HCT116 (cell line): ENCODE measurements around the gene KSR2. TPM values are rescaled to one million over a fixed set of nuclear protein-coding genes. Genes with fewer than 3 reads are reported as not detected.

ENCODE experiments used
- ATAC-seq: fragments of 200-7000 bp; cut with Tn5 transposase; 2 replicates; pipeline ENCODE4 v1.9.1; 2020; ENCODE audit warnings: mild to moderate bottlenecking, moderate library complexity
- BruUV-seq: library from RNA; stranded (reverse); fragments of 400-500 nt; replicated peaks from 2 replicates; lab custom pipeline; 2021; lab: Mats Ljungman, UMichigan
- CTCF ChIA-PET: fragments of 300-600 bp; sonication (Branson Sonifier 250); formaldehyde crosslinking; loops from one replicate; lab custom pipeline; 2021; ENCODE audit warnings: antibody characterized with exemption; lab: Charles Lee
- POLR2A ChIA-PET: fragments of 300-600, 350-600 bp; sonication (Branson Sonifier 250); formaldehyde crosslinking; loops from one replicate; lab custom pipeline; 2021; ENCODE audit warnings: antibody characterized with exemption; lab: Charles Lee
- RAD21 ChIA-PET, 2 experiments: fragments of 300-600 bp; sonication (Branson Sonifier 250); formaldehyde crosslinking; loops; one replicate each; lab custom pipeline; 2023; ENCODE audit warnings: low total read pairs in 2 of 2; ENCODE audit not compliant: uncharacterized antibody in 2 of 2, unreplicated experiment in 2 of 2, low non-redundant PET in 1 of 2; lab: Charles Lee
- DNase-seq: peaks from one replicate; pipeline ENCODE4 v3.0.0-alpha.2; 2010; ENCODE audit warnings: low read depth, low spot score
- H2AFZ ChIP-seq: fragments of 200-600 bp; shearing (Covaris generic), sonication (generic); 2 replicates; pipeline ENCODE4 v1.6.1; 2017; ENCODE audit warnings: low read depth, mixed run types, mixed read lengths, antibody characterized with exemption, low read length; ENCODE audit not compliant: poor library complexity, severe bottlenecking
- H3K27ac ChIP-seq: 2 replicates; pipeline ENCODE4 v1.5.1; 2012; ENCODE audit warnings: low read depth, low read length
- H3K27me3 ChIP-seq: fragments of 200-600 bp; sonication (generic); 2 replicates; pipeline ENCODE4 v1.6.1; 2016; ENCODE audit warnings: mixed run types, low read length, mixed read lengths; ENCODE audit not compliant: insufficient read depth
- H3K36me3 ChIP-seq, 2 experiments: fragments of 200-500 bp in 1 of 2; fragments of 200-600 bp in 1 of 2; sonication (Bioruptor generic) in 1 of 2; sonication (generic) in 1 of 2; 2 replicates each; pipeline versions ENCODE4 v1.5.1 to v1.6.1; 2014 to 2016; ENCODE audit warnings: low read length in 2 of 2, inconsistent platforms in 1 of 2, mixed read lengths in 1 of 2, mixed run types in 1 of 2; ENCODE audit not compliant: insufficient read depth in 2 of 2, control insufficient read depth in 1 of 2
- H3K4me1 ChIP-seq, 2 experiments: fragments of 200-600 bp in 1 of 2; sonication (generic) in 1 of 2; 2 replicates each; pipeline versions ENCODE4 v1.5.1 to v1.6.1; 2012 to 2017; ENCODE audit warnings: low read length in 2 of 2, inconsistent platforms in 1 of 2, mild to moderate bottlenecking in 1 of 2, mixed read lengths in 1 of 2, mixed run types in 1 of 2, moderate library complexity in 1 of 2; ENCODE audit not compliant: insufficient read depth in 2 of 2, control insufficient read depth in 1 of 2
- H3K4me2 ChIP-seq: fragments of 200-600 bp; sonication (generic); 2 replicates; pipeline ENCODE4 v1.6.1; 2017; ENCODE audit warnings: mixed run types, low read length, mixed read lengths
- H3K4me3 ChIP-seq, 2 experiments: fragments of 200-600 bp in 1 of 2; sonication (generic) in 1 of 2; replicated peaks in 1 of 2; 2 replicates each; pipeline ENCODE4 v1.5.1; 2011 to 2016; ENCODE audit warnings: low read length in 2 of 2, control low read depth in 1 of 2, low read depth in 1 of 2, mild to moderate bottlenecking in 1 of 2, mixed read lengths in 1 of 2, mixed run types in 1 of 2
- H3K79me2 ChIP-seq: fragments of 200-600 bp; sonication (generic); 2 replicates; pipeline ENCODE4 v1.6.1; 2017; ENCODE audit warnings: mild to moderate bottlenecking, mixed run types, low read length, moderate library complexity, mixed read lengths; ENCODE audit not compliant: insufficient read depth
- H3K9ac ChIP-seq: fragments of 200-600 bp; sonication (generic); 2 replicates; pipeline ENCODE4 v1.6.1; 2016; ENCODE audit warnings: low read length, mixed read lengths
- H3K9me2 ChIP-seq: fragments of 200-600 bp; sonication (generic), shearing (Covaris generic); 2 replicates; pipeline ENCODE4 v1.6.1; 2017; ENCODE audit warnings: mixed run types, mild to moderate bottlenecking, moderate library complexity; ENCODE audit not compliant: insufficient read depth
- H3K9me3 ChIP-seq, 2 experiments: fragments of 200-500 bp in 1 of 2; fragments of 200-600 bp in 1 of 2; sonication (Bioruptor generic) in 1 of 2; sonication (generic) in 1 of 2; 2 replicates each; pipeline ENCODE4 v1.6.1; 2014 to 2017; ENCODE audit warnings: low read length in 2 of 2, mixed read lengths in 2 of 2, inconsistent platforms in 1 of 2, low read depth in 1 of 2, mild to moderate bottlenecking in 1 of 2, mixed run types in 1 of 2, moderate library complexity in 1 of 2; ENCODE audit not compliant: control insufficient read depth in 1 of 2, insufficient read depth in 1 of 2
- H4K20me1 ChIP-seq: fragments of 200-600 bp; sonication (generic), shearing (Covaris generic); 2 replicates; pipeline ENCODE4 v1.6.1; 2017; ENCODE audit warnings: mixed run types, mild to moderate bottlenecking, moderate library complexity; ENCODE audit not compliant: insufficient read depth
- ATF3 ChIP-seq: IDR thresholded peaks from 2 replicates; pipeline ENCODE4 v1.6.1; 2012
- CBX3 ChIP-seq: IDR thresholded peaks from 2 replicates; pipeline ENCODE4 v1.6.1; 2012; ENCODE audit warnings: low read depth
- CTCF ChIP-seq, 3 experiments: fragments of 200-600 bp in 1 of 3; sonication (generic) in 1 of 3; IDR thresholded peaks in 2 of 3; conservative IDR thresholded peaks in 1 of 3; 2 replicates each; pipeline ENCODE4 v1.5.1; 2012 to 2017; ENCODE audit warnings: low read depth in 2 of 3, low read length in 2 of 3, antibody characterized with exemption in 1 of 3, borderline replicate concordance in 1 of 3, control low read depth in 1 of 3, mild to moderate bottlenecking in 1 of 3, mixed read lengths in 1 of 3, mixed run types in 1 of 3, moderate library complexity in 1 of 3; ENCODE audit not compliant: insufficient read depth in 1 of 3
- EGR1 ChIP-seq: IDR thresholded peaks from 2 replicates; pipeline ENCODE4 v1.6.1; 2012; ENCODE audit warnings: low read depth
- ELF1 ChIP-seq: IDR thresholded peaks from 2 replicates; pipeline ENCODE4 v1.6.1; 2012; ENCODE audit warnings: low read depth, borderline replicate concordance
- EZH2 ChIP-seq: fragments of 200-600 bp; sonication (generic); IDR thresholded peaks from 2 replicates; pipeline ENCODE4 v1.6.1; 2017; ENCODE audit warnings: antibody characterized with exemption, mixed run types
- EZH2phosphoT487 ChIP-seq: fragments of 200-600 bp; IDR thresholded peaks from 2 replicates; pipeline ENCODE4 v1.6.1; 2018; ENCODE audit warnings: antibody characterized with exemption, borderline replicate concordance
- FOSL1 ChIP-seq: IDR thresholded peaks from 2 replicates; pipeline ENCODE4 v1.6.1; 2012; ENCODE audit warnings: low read depth
- JUND ChIP-seq: IDR thresholded peaks from 2 replicates; pipeline ENCODE4 v1.6.1; 2012
- MAX ChIP-seq: IDR thresholded peaks from 2 replicates; pipeline ENCODE4 v1.6.1; 2012
- POLR2A ChIP-seq: IDR thresholded peaks from 2 replicates; pipeline ENCODE4 v1.7.0; 2011; ENCODE audit warnings: borderline replicate concordance; ENCODE audit not compliant: insufficient read depth, insufficient read length; ENCODE audit errors: extremely low read depth
- POLR2AphosphoS5 ChIP-seq: IDR thresholded peaks from 2 replicates; pipeline ENCODE4 v1.6.1; 2011; ENCODE audit warnings: mild to moderate bottlenecking, low read depth, low read length, moderate library complexity
- RAD21 ChIP-seq: IDR thresholded peaks from 2 replicates; pipeline ENCODE4 v1.6.1; 2012; ENCODE audit warnings: low read depth, mild to moderate bottlenecking
- REST ChIP-seq: IDR thresholded peaks from 2 replicates; pipeline ENCODE4 v1.6.1; 2012; ENCODE audit warnings: low read depth
- SP1 ChIP-seq: IDR thresholded peaks from 2 replicates; pipeline ENCODE4 v1.6.1; 2012; ENCODE audit warnings: low read depth
- SRF ChIP-seq: IDR thresholded peaks from 2 replicates; pipeline ENCODE4 v1.6.1; 2012; ENCODE audit warnings: low read depth
- TCF7L2 ChIP-seq: IDR thresholded peaks from 2 replicates; pipeline ENCODE4 v1.7.0; 2011; ENCODE audit warnings: borderline replicate concordance, inconsistent platforms; ENCODE audit not compliant: insufficient read depth, insufficient read length; ENCODE audit errors: extremely low read depth
- ZBTB33 ChIP-seq: IDR thresholded peaks from 2 replicates; pipeline ENCODE4 v1.6.1; 2011; ENCODE audit warnings: mild to moderate bottlenecking, low read length, moderate library complexity; ENCODE audit not compliant: insufficient replicate concordance; ENCODE audit errors: extremely low read depth
- ZFX ChIP-seq: fragments of 450-650 bp; IDR thresholded peaks from 2 replicates; pipeline ENCODE4 v1.6.1; 2017
- ZNF274 ChIP-seq: fragments of 200-500 bp; sonication (Bioruptor generic); IDR thresholded peaks from 2 replicates; pipeline ENCODE4 v1.6.1; 2014; ENCODE audit warnings: mild to moderate bottlenecking, low read depth, low read length, inconsistent platforms
- intact Hi-C: fragments of 100-400 bp; cut with micrococcal nuclease; formaldehyde crosslinking; loops from 2 replicates; pipeline ENCODE4 v1.10.0; 2022
- total RNA-seq: library from RNA; stranded (reverse); gene quantifications from one replicate; pipeline ENCODE4 v1.2.1, GENCODE V29; 2021; ENCODE audit not compliant: unreplicated experiment

The KSR2 gene
- total RNA-seq, 1 experiment from 2014 or later = 10.1 TPM

GRCh38 chr12:117761528-117762100 lies 207.2 kb downstream of the KSR2 start:
- no TSS peak for BruUV-seq
- H3K27ac ChIP-seq = no peak overlapping the region
- intact Hi-C loops = no loop called here
- no peaks in the 10 kb centered on the region for H3K4me1 ChIP-seq
- DNase-seq = no peak
- no peaks in the 10 kb centered on the region for H3K79me2 ChIP-seq
- no peak overlapping the region for H3K4me2 ChIP-seq
- H3K4me3 ChIP-seq = no peak overlapping the region
- POLR2A ChIA-PET = no interaction called here
- no peaks in the 10 kb centered on the region for H3K27me3 ChIP-seq
- H4K20me1 ChIP-seq = no peaks in the 10 kb centered on the region; the same call in 1 of the 2 replicates
- TF ChIP-seq SRF (no peak), SP1 (no peak), TCF7L2 (no peak), EGR1 (no peak), MAX (no peak), FOSL1 (no peak), CTCF (IDR thresholded peaks at IDR 0.05 in 2 of 3, conservative IDR thresholded peaks at IDR 0.05 in 1 of 3; ENCODE audit: borderline replicate concordance in 1 of 3, insufficient read depth in 1 of 3, low read depth in 2 of 3, low read length in 2 of 3) (no peak), RAD21 (no peak), EZH2phosphoT487 (no peak), ELF1 (no peak), ZFX (no peak), EZH2 (no peak), ATF3 (no peak), POLR2AphosphoS5 (no peak), JUND (no peak), ZNF274 (no peak), POLR2A (no peak), CBX3 (no peak), REST (no peak), ZBTB33 (no peak)
- TF ChIP-seq, all 23 proteins: peak for 0
- H3K36me3 ChIP-seq = no peaks in the 10 kb centered on the region
- no peak overlapping the region for H3K9ac ChIP-seq
- no peaks in the 10 kb centered on the region for H3K9me3 ChIP-seq
- ChIA-PET CTCF (no interaction called here), RAD21 (no interaction called here)
- H2AFZ ChIP-seq = no peak overlapping the region
- no peaks in the 10 kb centered on the region for H3K9me2 ChIP-seq
- ATAC-seq = no peak
